ENCODE results near the gene SHISA2. TPM values are rescaled to one million over a fixed set of nuclear protein-coding genes. Genes with fewer than 3 reads are reported as not detected.

Gene SHISA2
- total RNA-seq, 1 experiment from 2014 or later = not detected

DNA sequence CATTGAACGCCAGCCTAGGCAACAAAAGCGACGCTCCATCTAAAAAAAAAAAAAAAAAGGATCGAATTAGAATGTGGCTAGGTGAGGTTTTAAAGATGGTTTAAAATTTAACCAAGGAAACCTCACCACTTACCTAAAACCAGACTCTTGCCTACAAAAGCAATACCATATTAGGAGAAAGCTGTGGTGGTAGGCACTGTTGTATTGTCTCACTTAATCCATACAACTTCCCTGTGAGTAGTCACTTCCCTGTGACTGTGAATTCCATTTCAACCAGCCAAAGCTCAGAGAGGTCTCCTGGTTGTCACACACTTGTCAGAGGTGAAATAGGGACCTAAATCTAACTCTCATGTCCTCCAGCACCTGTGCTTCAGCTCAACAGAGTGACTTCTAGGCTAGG is 15.4 kb downstream of the SHISA2 start:
- TF ChIP-seq, protein P1, sequence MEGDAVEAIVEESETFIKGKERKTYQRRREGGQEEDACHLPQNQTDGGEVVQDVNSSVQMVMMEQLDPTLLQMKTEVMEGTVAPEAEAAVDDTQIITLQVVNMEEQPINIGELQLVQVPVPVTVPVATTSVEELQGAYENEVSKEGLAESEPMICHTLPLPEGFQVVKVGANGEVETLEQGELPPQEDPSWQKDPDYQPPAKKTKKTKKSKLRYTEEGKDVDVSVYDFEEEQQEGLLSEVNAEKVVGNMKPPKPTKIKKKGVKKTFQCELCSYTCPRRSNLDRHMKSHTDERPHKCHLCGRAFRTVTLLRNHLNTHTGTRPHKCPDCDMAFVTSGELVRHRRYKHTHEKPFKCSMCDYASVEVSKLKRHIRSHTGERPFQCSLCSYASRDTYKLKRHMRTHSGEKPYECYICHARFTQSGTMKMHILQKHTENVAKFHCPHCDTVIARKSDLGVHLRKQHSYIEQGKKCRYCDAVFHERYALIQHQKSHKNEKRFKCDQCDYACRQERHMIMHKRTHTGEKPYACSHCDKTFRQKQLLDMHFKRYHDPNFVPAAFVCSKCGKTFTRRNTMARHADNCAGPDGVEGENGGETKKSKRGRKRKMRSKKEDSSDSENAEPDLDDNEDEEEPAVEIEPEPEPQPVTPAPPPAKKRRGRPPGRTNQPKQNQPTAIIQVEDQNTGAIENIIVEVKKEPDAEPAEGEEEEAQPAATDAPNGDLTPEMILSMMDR (conservative IDR thresholded peaks at IDR 0.05) = no peak
- no peak for TF ChIP-seq EZH2 (IDR thresholded peaks at IDR 0.05; ENCODE audit: low read depth)
- BruUV-seq (replicated peaks) = no TSS peak

DNA sequence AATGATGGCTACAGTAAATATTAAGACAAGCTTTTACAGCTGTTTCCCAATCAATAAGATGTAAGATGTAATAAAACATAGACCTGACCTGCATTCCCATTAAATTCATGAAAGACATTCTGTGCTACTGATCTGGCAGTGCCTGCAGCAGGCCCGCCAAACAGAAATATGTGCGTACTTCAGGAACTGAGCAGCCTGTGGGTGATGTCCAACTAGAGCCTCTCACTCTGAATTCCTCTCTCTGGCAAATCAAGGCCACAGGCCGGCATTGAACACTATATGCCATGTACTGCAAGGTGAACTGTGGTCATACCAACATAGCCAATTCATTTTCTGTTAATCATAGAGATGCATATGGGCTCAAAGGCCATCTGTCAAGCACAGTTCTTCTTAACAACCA is 17.8 kb downstream of the SHISA2 start:
- H3K9me3 ChIP-seq (ENCODE audit: insufficient read depth, low read depth) = no peaks in the 10 kb centered on the region
- peaks cover 67% of the 10 kb centered on the region for H3K27me3 ChIP-seq (ENCODE audit: insufficient read depth, low read depth)
- no peak overlapping the region for H3K27ac ChIP-seq
- H3F3A ChIP-seq (ENCODE audit: insufficient read depth, low read depth) = no peaks in the 10 kb centered on the region
- TF ChIP-seq EZH2 (IDR thresholded peaks at IDR 0.05; ENCODE audit: low read depth) = no peak
- TF ChIP-seq, protein P1 (conservative IDR thresholded peaks at IDR 0.05) = no peak
- H3K4me2 ChIP-seq = no peak overlapping the region
- no peaks in the 10 kb centered on the region for H3K9me2 ChIP-seq (ENCODE audit: insufficient read depth)
- CTCF ChIA-PET = no interaction called here
- no peaks in the 10 kb centered on the region for H3K4me1 ChIP-seq (replicated peaks; ENCODE audit: insufficient read depth)
- no TSS peak for BruUV-seq (replicated peaks)
- intact Hi-C loops (cut with micrococcal nuclease; ENCODE audit: unreplicated experiment) = no loop called here
- POLR2A ChIA-PET (ENCODE audit: unreplicated experiment) = no interaction called here
- no peaks in the 10 kb centered on the region for H4K20me1 ChIP-seq (ENCODE audit: insufficient read depth)
- no peaks in the 10 kb centered on the region for H3K79me2 ChIP-seq (ENCODE audit: low read depth)
- no peaks in the 10 kb centered on the region for H3K36me3 ChIP-seq (ENCODE audit: low read depth)
- H3K4me3 ChIP-seq = no peak overlapping the region
- no peak for DNase-seq
- H2AFZ ChIP-seq = no peak overlapping the region

More for the DNA sequence above, 15.4 kb downstream of the SHISA2 start:
- Histone ChIP-seq H3K4me3 (no peak overlapping the region), H3K9me2 (ENCODE audit: insufficient read depth) (no peaks in the 10 kb centered on the region), H3K4me2 (no peak overlapping the region), H3K27ac (no peak overlapping the region), H3K4me1 (replicated peaks; ENCODE audit: insufficient read depth) (no peaks in the 10 kb centered on the region), H3F3A (ENCODE audit: insufficient read depth, low read depth) (no peaks in the 10 kb centered on the region), H3K9me3 (ENCODE audit: insufficient read depth, low read depth) (no peaks in the 10 kb centered on the region), H4K20me1 (ENCODE audit: insufficient read depth) (no peaks in the 10 kb centered on the region), H2AFZ (no peak overlapping the region), H3K36me3 (ENCODE audit: low read depth) (no peaks in the 10 kb centered on the region), H3K79me2 (ENCODE audit: low read depth) (no peaks in the 10 kb centered on the region), H3K27me3 (ENCODE audit: insufficient read depth, low read depth) (peaks cover 60% of the 10 kb centered on the region)
- intact Hi-C loops (cut with micrococcal nuclease; ENCODE audit: unreplicated experiment) = no loop called here
- DNase-seq = no peak
- ChIA-PET POLR2A (ENCODE audit: unreplicated experiment) (no interaction called here), CTCF (no interaction called here)

DNA sequence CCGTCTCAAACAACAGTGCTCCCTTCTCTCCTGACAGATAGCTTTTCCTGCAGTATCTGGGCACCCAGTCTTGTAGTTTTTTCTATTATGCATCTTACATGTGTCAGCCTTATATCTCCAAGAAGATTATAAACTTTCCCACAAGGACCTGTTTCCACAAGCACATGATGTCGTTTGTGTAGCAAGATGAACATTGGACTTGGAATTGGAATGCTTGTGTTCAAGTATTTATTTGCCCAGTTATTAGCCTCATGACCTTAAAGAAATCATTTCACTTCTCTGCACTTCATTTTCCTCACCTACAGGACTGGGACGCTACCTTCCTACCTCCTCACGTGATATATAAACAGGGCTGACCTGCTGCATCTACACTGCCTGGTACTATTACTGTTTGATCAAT is 21.5 kb downstream of the SHISA2 start:
- Histone ChIP-seq H3K36me3 (ENCODE audit: low read depth) (no peaks in the 10 kb centered on the region), H3K79me2 (ENCODE audit: low read depth) (no peaks in the 10 kb centered on the region), H3K9me2 (ENCODE audit: insufficient read depth) (no peaks in the 10 kb centered on the region), H2AFZ (no peak overlapping the region), H3K9me3 (ENCODE audit: insufficient read depth, low read depth) (no peaks in the 10 kb centered on the region), H3K4me2 (no peak overlapping the region), H4K20me1 (ENCODE audit: insufficient read depth) (no peaks in the 10 kb centered on the region), H3F3A (ENCODE audit: insufficient read depth, low read depth) (no peaks in the 10 kb centered on the region), H3K27me3 (ENCODE audit: insufficient read depth, low read depth) (peaks cover 82% of the 10 kb centered on the region), H3K4me1 (replicated peaks; ENCODE audit: insufficient read depth) (no peaks in the 10 kb centered on the region), H3K27ac (no peak overlapping the region), H3K4me3 (no peak overlapping the region)
- POLR2A ChIA-PET (ENCODE audit: unreplicated experiment) = no interaction called here
- intact Hi-C loops (cut with micrococcal nuclease; ENCODE audit: unreplicated experiment) = no loop called here
- no TSS peak for BruUV-seq (replicated peaks)
- CTCF ChIA-PET = no interaction called here
- TF ChIP-seq, protein P1 (conservative IDR thresholded peaks at IDR 0.05) = no peak
- no peak for TF ChIP-seq EZH2 (IDR thresholded peaks at IDR 0.05; ENCODE audit: low read depth)
- no peak for DNase-seq

Measured in PC-9 (cell line).